Panc1 (cell line): Measurements from ENCODE around the gene THTPA. TPM values are rescaled to one million over a fixed set of nuclear protein-coding genes. Genes with fewer than 3 reads are reported as not detected.

Source experiments
- ATAC-seq: fragments of 200-7000 bp; cut with Tn5 transposase; 2 replicates; pipeline ENCODE4 v1.9.1; 2020; ENCODE audit warnings: mild to moderate bottlenecking, moderate library complexity
- BruUV-seq: library from RNA; stranded (reverse); fragments of 400-500 nt; replicated peaks from 2 replicates; lab custom pipeline; 2021; lab: Mats Ljungman, UMichigan
- CTCF ChIA-PET: fragments of 300-600 bp; sonication (Branson Sonifier 250); formaldehyde crosslinking; loops from one replicate; lab custom pipeline; 2022; ENCODE audit warnings: antibody characterized with exemption; lab: Charles Lee
- POLR2A ChIA-PET: fragments of 300-600 bp; sonication (Branson Sonifier 250); formaldehyde crosslinking; loops from one replicate; lab custom pipeline; 2022; ENCODE audit warnings: antibody characterized with exemption; lab: Charles Lee
- DNase-seq: peaks from one replicate; pipeline ENCODE4 v3.0.0-alpha.2; 2010; ENCODE audit warnings: low read depth, low spot score
- H3K27ac ChIP-seq: 2 replicates; pipeline ENCODE4 v1.5.1; 2011; ENCODE audit warnings: mild to moderate bottlenecking, low read length, inconsistent platforms
- H3K27me3 ChIP-seq: fragments of 200-500 bp; sonication (Bioruptor generic); 2 replicates; pipeline ENCODE4 v1.6.0; 2014; ENCODE audit warnings: low read length, inconsistent platforms; ENCODE audit not compliant: control insufficient read depth, insufficient read depth
- H3K36me3 ChIP-seq: fragments of 200-500 bp; sonication (Bioruptor generic); 2 replicates; pipeline ENCODE4 v1.5.1; 2014; ENCODE audit warnings: inconsistent platforms, mild to moderate bottlenecking, low read length, moderate library complexity; ENCODE audit not compliant: control insufficient read depth, insufficient read depth
- H3K4me1 ChIP-seq: 2 replicates; pipeline ENCODE4 v1.5.1; 2011; ENCODE audit warnings: inconsistent platforms, mild to moderate bottlenecking, low read length, moderate library complexity; ENCODE audit not compliant: control insufficient read depth, insufficient read depth
- H3K4me3 ChIP-seq, 2 experiments: 2 replicates each; pipeline ENCODE4 v1.5.1; 2011 to 2012; ENCODE audit warnings: low read depth in 2 of 2, low read length in 2 of 2, mild to moderate bottlenecking in 2 of 2, inconsistent platforms in 1 of 2, moderate library complexity in 1 of 2
- H3K9me3 ChIP-seq: fragments of 200-500 bp; sonication (Bioruptor generic); 2 replicates; pipeline ENCODE4 v1.5.1; 2014; ENCODE audit warnings: low read depth, mild to moderate bottlenecking, inconsistent platforms, low read length, moderate library complexity; ENCODE audit not compliant: control insufficient read depth, insufficient read depth
- POLR2AphosphoS5 ChIP-seq: IDR thresholded peaks from 2 replicates; pipeline ENCODE4 v1.6.1; 2012; ENCODE audit warnings: mild to moderate bottlenecking, low read depth, low read length, moderate library complexity
- REST ChIP-seq, 2 experiments: IDR thresholded peaks; 2 replicates each; pipeline ENCODE4 v1.6.1; 2011 to 2012; ENCODE audit warnings: low read depth in 2 of 2, control low read depth in 1 of 2, low read length in 1 of 2, mild to moderate bottlenecking in 1 of 2, moderate library complexity in 1 of 2; ENCODE audit not compliant: insufficient read depth in 1 of 2
- SIN3A ChIP-seq: IDR thresholded peaks from 2 replicates; pipeline ENCODE4 v1.6.1; 2012; ENCODE audit warnings: low read depth, mild to moderate bottlenecking, low read length, moderate library complexity, borderline replicate concordance; ENCODE audit not compliant: insufficient read depth
- TCF7L2 ChIP-seq: IDR thresholded peaks from 2 replicates; pipeline ENCODE4 v1.6.1; 2011; ENCODE audit warnings: mild to moderate bottlenecking, low read depth, low read length, inconsistent platforms
- in situ Hi-C: cut with HindIII; loops from 2 replicates; pipeline ENCODE4 v1.10.0; 2016; ENCODE audit warnings: low sequenced_read_pairs, low pct_unique_long_range_greater_than_20kb
- intact Hi-C: fragments of 100-400 bp; cut with micrococcal nuclease; formaldehyde crosslinking; loops from one replicate; pipeline ENCODE4 v1.10.0; 2022; ENCODE audit not compliant: unreplicated experiment
- total RNA-seq: library from RNA; stranded (reverse); gene quantifications from one replicate; pipeline ENCODE4 v1.2.1, GENCODE V29; 2021; ENCODE audit not compliant: unreplicated experiment
- TF ChIP-seq, protein P1 (sequence below): fragments of 450-650 bp; IDR thresholded peaks from 2 replicates; pipeline ENCODE4 v1.5.1; 2017; ENCODE audit warnings: mild to moderate bottlenecking

THTPA gene
- total RNA-seq, 1 experiment from 2014 or later, result 13.3 TPM

DNA sequence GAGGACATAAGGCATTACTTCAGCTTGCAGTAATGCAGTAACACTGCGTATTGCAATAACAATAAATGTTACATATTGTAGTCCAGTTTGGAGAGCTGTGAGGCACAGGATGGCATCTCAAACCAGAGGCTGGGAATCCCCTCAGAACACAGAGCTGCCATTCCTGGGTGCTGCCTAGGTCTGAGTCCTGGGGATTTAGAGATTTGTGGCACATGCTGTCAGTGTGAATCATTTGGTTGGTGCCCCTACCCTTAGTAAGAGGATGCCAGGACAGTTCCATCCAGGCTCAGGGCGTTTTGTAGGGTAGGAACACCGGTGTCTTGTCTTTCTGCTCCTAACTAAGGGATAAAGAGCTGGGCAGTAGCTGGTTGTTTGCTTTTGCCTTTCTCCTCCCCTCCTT, 27.1 kb upstream of the THTPA start:
- POLR2A ChIA-PET, result interaction anchor here (0.9 kb wide), 1 partner anchor 26 kb away, joined by 3 read pairs; no protein-coding TSS in a partner anchor
- CTCF ChIA-PET, result no interaction called here
- Histone ChIP-seq H3K4me1 (no peaks in the 10 kb centered on the region), H3K4me3 (no peak overlapping the region), H3K9me3 (no peaks in the 10 kb centered on the region), H3K27ac (no peak overlapping the region), H3K27me3 (no peaks in the 10 kb centered on the region), H3K36me3 (no peaks in the 10 kb centered on the region)
- intact Hi-C loops (no loop called here), in situ Hi-C loops (no loop called here)
- DNase-seq, result no peak
- BruUV-seq, result no TSS peak
- TF ChIP-seq POLR2AphosphoS5 (no peak), SIN3A (no peak), REST (IDR thresholded peaks at IDR 0.05; ENCODE audit: insufficient read depth in 1 of 2, low read depth in 2 of 2, low read length in 1 of 2) (no peak), TCF7L2 (no peak)
- TF ChIP-seq, protein P1, sequence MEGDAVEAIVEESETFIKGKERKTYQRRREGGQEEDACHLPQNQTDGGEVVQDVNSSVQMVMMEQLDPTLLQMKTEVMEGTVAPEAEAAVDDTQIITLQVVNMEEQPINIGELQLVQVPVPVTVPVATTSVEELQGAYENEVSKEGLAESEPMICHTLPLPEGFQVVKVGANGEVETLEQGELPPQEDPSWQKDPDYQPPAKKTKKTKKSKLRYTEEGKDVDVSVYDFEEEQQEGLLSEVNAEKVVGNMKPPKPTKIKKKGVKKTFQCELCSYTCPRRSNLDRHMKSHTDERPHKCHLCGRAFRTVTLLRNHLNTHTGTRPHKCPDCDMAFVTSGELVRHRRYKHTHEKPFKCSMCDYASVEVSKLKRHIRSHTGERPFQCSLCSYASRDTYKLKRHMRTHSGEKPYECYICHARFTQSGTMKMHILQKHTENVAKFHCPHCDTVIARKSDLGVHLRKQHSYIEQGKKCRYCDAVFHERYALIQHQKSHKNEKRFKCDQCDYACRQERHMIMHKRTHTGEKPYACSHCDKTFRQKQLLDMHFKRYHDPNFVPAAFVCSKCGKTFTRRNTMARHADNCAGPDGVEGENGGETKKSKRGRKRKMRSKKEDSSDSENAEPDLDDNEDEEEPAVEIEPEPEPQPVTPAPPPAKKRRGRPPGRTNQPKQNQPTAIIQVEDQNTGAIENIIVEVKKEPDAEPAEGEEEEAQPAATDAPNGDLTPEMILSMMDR, result no peak
- ATAC-seq, result no peak

GRCh38 chr14:23530375-23531055, 25.6 kb upstream of the THTPA start:
- BruUV-seq, result no TSS peak
- Histone ChIP-seq H3K36me3 (no peaks in the 10 kb centered on the region), H3K27ac (no peak overlapping the region), H3K27me3 (no peaks in the 10 kb centered on the region), H3K4me1 (no peaks in the 10 kb centered on the region), H3K9me3 (no peaks in the 10 kb centered on the region), H3K4me3 (no peak overlapping the region)
- DNase-seq (no peak), ATAC-seq (no peak)
- CTCF ChIA-PET, result no interaction called here
- intact Hi-C loops (no loop called here), in situ Hi-C loops (no loop called here)
- POLR2A ChIA-PET, result no interaction called here
- TF ChIP-seq SIN3A (no peak), POLR2AphosphoS5 (no peak), TCF7L2 (no peak), REST (IDR thresholded peaks at IDR 0.05; ENCODE audit: insufficient read depth in 1 of 2, low read depth in 2 of 2, low read length in 1 of 2) (no peak)
- TF ChIP-seq, protein P1, result no peak
